Keratinocyte (primary cell): ENCODE measurements around the gene SEMA4D.

Experiments used
- CTCF ChIP-seq, 3 experiments: IDR thresholded peaks in 1 of 3; conservative IDR thresholded peaks in 1 of 3; optimal IDR thresholded peaks in 1 of 3; 2 replicates in 2 of 3; 3 replicates in 1 of 3; pipeline versions ENCODE3 to v1.5.1; 2011; ENCODE audit warnings: low read length in 3 of 3, mild to moderate bottlenecking in 3 of 3, moderate library complexity in 2 of 3, control low read depth in 1 of 3, inconsistent platforms in 1 of 3; ENCODE audit not compliant: insufficient read depth in 2 of 3; ENCODE audit errors: extremely low read depth in 1 of 3
- EZH2 ChIP-seq: IDR thresholded peaks from one replicate; pipeline ENCODE4 v1.6.1; 2012; ENCODE audit warnings: inconsistent platforms, mild to moderate bottlenecking, low read length, moderate library complexity

- no peak for TF ChIP-seq CTCF (optimal IDR thresholded peaks at IDR 0.05 in 1 of 3, IDR thresholded peaks at IDR 0.05 in 1 of 3, conservative IDR thresholded peaks at IDR 0.05 in 1 of 3; ENCODE audit: extremely low read depth in 1 of 3, insufficient read depth in 2 of 3, low read length in 3 of 3)
- TF ChIP-seq EZH2, result no peak
Measured at GRCh38 chr9:89323390-89323789, 174.5 kb downstream of the SEMA4D start.
